Neuronal stem cell (in vitro differentiated cells): Measurements from ENCODE around the gene CALHM3.

Source experiments
- DNase-seq: peaks from one replicate; pipeline ENCODE4 v3.0.0-alpha.2; 2013; ENCODE audit warnings: low spot score
- H2AFZ ChIP-seq: one replicate; pipeline ENCODE4 v1.6.1; 2013; ENCODE audit warnings: mild to moderate bottlenecking, low read length, inconsistent platforms
- H2AK5ac ChIP-seq: 2 replicates; pipeline ENCODE4 v1.6.1; 2013; ENCODE audit warnings: low read depth, mild to moderate bottlenecking, inconsistent platforms, low read length, moderate library complexity, mixed read lengths
- H2BK120ac ChIP-seq: 2 replicates; pipeline ENCODE4 v1.6.1; 2013; ENCODE audit warnings: low read depth, mild to moderate bottlenecking, inconsistent platforms, low read length, moderate library complexity, mixed read lengths
- H2BK12ac ChIP-seq: one replicate; pipeline ENCODE4 v1.6.1; 2013; ENCODE audit warnings: low read length, inconsistent platforms
- H2BK15ac ChIP-seq: 2 replicates; pipeline ENCODE4 v1.6.1; 2013; ENCODE audit warnings: mild to moderate bottlenecking, low read length, inconsistent platforms, mixed read lengths
- H2BK5ac ChIP-seq: one replicate; pipeline ENCODE4 v1.6.1; 2013; ENCODE audit warnings: inconsistent platforms, mild to moderate bottlenecking, low read length, moderate library complexity
- H3K14ac ChIP-seq: one replicate; pipeline ENCODE4 v1.6.1; 2013; ENCODE audit warnings: low read length, inconsistent platforms
- H3K18ac ChIP-seq: 2 replicates; pipeline ENCODE4 v1.6.1; 2013; ENCODE audit warnings: low read length, inconsistent platforms
- H3K23ac ChIP-seq: 2 replicates; pipeline ENCODE4 v1.6.1; 2013; ENCODE audit warnings: low read depth, mild to moderate bottlenecking, mixed read lengths, low read length, inconsistent platforms; ENCODE audit not compliant: poor library complexity
- H3K27ac ChIP-seq: replicated peaks from 3 replicates; pipeline ENCODE4 v1.5.1; 2013; ENCODE audit warnings: low read length, inconsistent platforms
- H3K27me3 ChIP-seq, 3 experiments: 2 replicates each; pipeline ENCODE4 v1.6.1; 2013; ENCODE audit warnings: low read length in 3 of 3, mild to moderate bottlenecking in 2 of 3, inconsistent platforms in 1 of 3, low read depth in 1 of 3, mixed read lengths in 1 of 3, moderate library complexity in 1 of 3; ENCODE audit not compliant: control insufficient read depth in 3 of 3, insufficient read depth in 3 of 3
- H3K36me3 ChIP-seq, 2 donors: replicated peaks in 1 of 2; 2 replicates each; pipeline ENCODE4 v1.6.1; 2013; ENCODE audit warnings: low read length in 2 of 2; ENCODE audit not compliant: control insufficient read depth in 2 of 2, insufficient read depth in 2 of 2
- H3K4ac ChIP-seq: 2 replicates; pipeline ENCODE4 v1.6.1; 2013; ENCODE audit warnings: inconsistent platforms, mild to moderate bottlenecking, low read length, moderate library complexity
- H3K4me1 ChIP-seq, 2 donors: 1 replicate in 1 of 2; 2 replicates in 1 of 2; pipeline ENCODE4 v1.6.1; 2013; ENCODE audit warnings: low read length in 2 of 2, low read depth in 1 of 2; ENCODE audit not compliant: control insufficient read depth in 2 of 2, insufficient read depth in 1 of 2
- H3K4me2 ChIP-seq: one replicate; pipeline ENCODE4 v1.6.1; 2013; ENCODE audit warnings: mild to moderate bottlenecking, low read length, inconsistent platforms; ENCODE audit not compliant: insufficient read depth, poor library complexity, severe bottlenecking
- H3K4me3 ChIP-seq, 2 donors: 2 replicates each; pipeline ENCODE4 v1.5.1; 2013; ENCODE audit warnings: low read length in 2 of 2, mild to moderate bottlenecking in 2 of 2, inconsistent platforms in 1 of 2, moderate library complexity in 1 of 2
- H3K79me1 ChIP-seq: one replicate; pipeline ENCODE4 v1.6.1; 2013; ENCODE audit warnings: low read depth, mild to moderate bottlenecking, inconsistent platforms, low read length, moderate library complexity
- H3K9ac ChIP-seq: one replicate; pipeline ENCODE4 v1.6.1; 2013; ENCODE audit warnings: mild to moderate bottlenecking, low read depth, low read length, inconsistent platforms; ENCODE audit not compliant: poor library complexity
- H3K9me3 ChIP-seq, 2 donors: replicated peaks in 1 of 2; 2 replicates each; pipeline versions ENCODE3 to v1.6.1; 2013; ENCODE audit warnings: low read length in 2 of 2, mild to moderate bottlenecking in 2 of 2, inconsistent platforms in 1 of 2, low read depth in 1 of 2, mixed read lengths in 1 of 2, moderate library complexity in 1 of 2; ENCODE audit not compliant: control insufficient read depth in 2 of 2, insufficient read depth in 1 of 2
- H4K8ac ChIP-seq: one replicate; pipeline ENCODE4 v1.6.1; 2013; ENCODE audit warnings: low read depth, mild to moderate bottlenecking, inconsistent platforms, low read length, moderate library complexity
- H4K91ac ChIP-seq: one replicate; pipeline ENCODE4 v1.6.1; 2013; ENCODE audit warnings: low read length, low read depth, mild to moderate bottlenecking, inconsistent platforms; ENCODE audit not compliant: poor library complexity
- WGBS, 2 donors: extraction: QIAGEN DNeasy Blood & Tissue Kit; methylation state at CpG; one replicate each; pipeline ENCODE4 v1.1.7; 2013; ENCODE audit warnings: missing lambda C conversion rate in 2 of 2, mixed read lengths in 1 of 2; ENCODE audit not compliant: insufficient read length in 2 of 2, insufficient replicate concordance in 1 of 2; ENCODE audit errors: extremely low coverage in 2 of 2; 5-methylcytosine and 5-hydroxymethylcytosine counted together

The CALHM3 gene

DNA sequence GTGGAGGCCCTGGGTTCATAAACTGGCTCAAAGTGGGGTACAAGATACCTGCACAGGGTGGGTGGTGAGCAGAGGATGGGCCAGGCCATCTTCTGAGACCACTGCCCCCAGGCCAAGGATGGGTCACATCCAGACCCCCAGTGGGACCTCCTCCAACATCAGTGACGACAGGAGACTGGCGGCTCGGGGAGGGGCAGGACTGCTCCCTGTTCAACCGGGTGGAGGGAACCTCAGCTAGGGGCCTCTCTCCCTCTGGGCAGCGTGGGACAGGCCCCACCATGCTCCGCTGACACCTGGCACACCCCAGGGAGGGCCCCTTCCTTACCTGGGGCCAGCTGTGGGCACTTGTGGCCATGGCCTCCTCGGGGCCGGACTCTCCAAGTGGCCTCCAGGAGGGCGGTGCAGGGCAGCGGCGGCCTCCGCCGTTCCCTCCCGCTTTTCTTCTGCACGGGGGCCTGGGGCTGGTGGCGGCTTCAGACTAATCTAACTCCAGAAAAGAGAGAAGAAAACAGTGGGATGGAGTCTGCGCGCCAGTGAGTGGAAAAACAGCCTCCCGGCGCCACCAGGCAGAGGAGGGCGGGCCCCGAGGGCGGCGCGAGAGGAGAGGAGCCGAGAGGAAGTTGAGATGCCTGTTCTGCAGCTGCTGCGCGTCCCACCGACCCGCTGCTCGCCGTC lies 27.1 kb downstream of the CALHM3 start, which contains the start of gene CALHM2:
Gene CALHM2, minus strand, starts transcription at position 540 of the 675 bp plus-strand sequence. CDS start 2,429 bp downstream, outside the sequence.
- Histone ChIP-seq H3K9ac (peak within 1 kb of the TSS; percentile 86), H3K4me3 (peak within 1 kb of the TSS in 1 of 2 donors; percentile 76), H3K36me3 (peaks cover 13 to 27% of the 10 kb centered on the region in 2 donors), H3K14ac (no peak within 1 kb of the TSS), H2BK15ac (peak within 1 kb of the TSS; percentile 99), H3K4ac (peak within 1 kb of the TSS; percentile 26), H2AFZ (no peak within 1 kb of the TSS), H3K18ac (peak within 1 kb of the TSS; percentile 94), H4K91ac (no peak within 1 kb of the TSS), H3K4me2 (peak within 1 kb of the TSS; percentile 59), H2BK5ac (peak within 1 kb of the TSS; percentile 47), H2BK12ac (no peak within 1 kb of the TSS), H3K23ac (peak within 1 kb of the TSS; percentile 27), H3K27me3 (peaks cover 0 to 3% (median 0%) of the 10 kb centered on the region in 3 experiments), H2BK120ac (peak within 1 kb of the TSS; percentile 24), H3K4me1 (peaks cover 0 to 16% of the 10 kb centered on the region in 2 donors), H2AK5ac (peak within 1 kb of the TSS; percentile 70), H3K79me1 (no peaks in the 10 kb centered on the region), H4K8ac (no peak within 1 kb of the TSS), H3K9me3 (no peaks in the 10 kb centered on the region), H3K27ac (peak within 1 kb of the TSS; percentile 23)
- peak; percentile 43 for DNase-seq
- WGBS, 2 donors = no CpG with 5 or more reads among the region's 32 CpGs

GRCh38 chr10:103451091-103451813 lies 27.8 kb downstream of the CALHM3 start:
- H3K14ac ChIP-seq = no peak overlapping the region
- H4K91ac ChIP-seq = no peak overlapping the region
- H3K4me1 ChIP-seq = peaks cover 0 to 16% of the 10 kb centered on the region in 2 donors
- peaks cover 17 to 34% of the 10 kb centered on the region in 2 donors for H3K36me3 ChIP-seq
- no CpG with 5 or more reads among the region's 14 CpGs for WGBS, 2 donors
- peak overlapping the region; percentile 24 for H2BK120ac ChIP-seq
- no peak overlapping the region for H2BK12ac ChIP-seq
- no peak for DNase-seq
- H2AFZ ChIP-seq = no peak overlapping the region
- peak overlapping the region; percentile 99 for H2BK15ac ChIP-seq
- H3K4me2 ChIP-seq = peak overlapping the region; percentile 59
- peaks cover 0 to 3% (median 0%) of the 10 kb centered on the region in 3 experiments for H3K27me3 ChIP-seq
- H3K9me3 ChIP-seq = no peaks in the 10 kb centered on the region
- H3K9ac ChIP-seq = no peak overlapping the region
- H3K23ac ChIP-seq = peak overlapping the region; percentile 27
- no peak overlapping the region for H3K4ac ChIP-seq
- H3K79me1 ChIP-seq = no peaks in the 10 kb centered on the region
- H3K27ac ChIP-seq = no peak overlapping the region
- peak overlapping the region; percentile 47 for H2BK5ac ChIP-seq
- H2AK5ac ChIP-seq = no peak overlapping the region
- no peak overlapping the region for H3K4me3 ChIP-seq
- H4K8ac ChIP-seq = no peak overlapping the region
- peak overlapping the region; percentile 94 for H3K18ac ChIP-seq

GRCh38 chr10:103450201-103450695 lies 28.8 kb downstream of the CALHM3 start:
- no peak overlapping the region for H2BK5ac ChIP-seq
- H3K14ac ChIP-seq = no peak overlapping the region
- H2BK15ac ChIP-seq = no peak overlapping the region
- H3K79me1 ChIP-seq = no peaks in the 10 kb centered on the region
- no peak overlapping the region for H3K18ac ChIP-seq
- H3K27me3 ChIP-seq = peaks cover 0 to 3% (median 0%) of the 10 kb centered on the region in 3 experiments
- H2BK120ac ChIP-seq = no peak overlapping the region
- DNase-seq = no peak
- no peak overlapping the region for H3K27ac ChIP-seq
- no peak overlapping the region for H2AK5ac ChIP-seq
- H3K36me3 ChIP-seq = peaks cover 24 to 44% of the 10 kb centered on the region in 2 donors
- peak overlapping the region; percentile 49 for H3K23ac ChIP-seq
- no peak overlapping the region for H4K91ac ChIP-seq
- H3K4ac ChIP-seq = no peak overlapping the region
- no peak overlapping the region for H3K4me2 ChIP-seq
- no peak overlapping the region for H2AFZ ChIP-seq
- H3K9ac ChIP-seq = no peak overlapping the region
- H3K4me3 ChIP-seq = no peak overlapping the region
- no CpG with 5 or more reads among the region's 12 CpGs for WGBS, 2 donors
- peaks cover 0 to 16% of the 10 kb centered on the region in 2 donors for H3K4me1 ChIP-seq
- no peak overlapping the region for H2BK12ac ChIP-seq
- H3K9me3 ChIP-seq = no peaks in the 10 kb centered on the region
- no peak overlapping the region for H4K8ac ChIP-seq
